8988T (cell line): ENCODE data around the gene NES.

Experiments used
- DNase-seq: peaks from one replicate; pipeline ENCODE4 v3.0.0; 2011

NES gene

GRCh38 chr1:156677616-156678596 is 699 bp upstream of the NES start:
- peak; percentile 89 for DNase-seq

- no peak for DNase-seq
These were observed 940 bp downstream of the NES start for GRCh38 chr1:156676114-156676819.

GRCh38 chr1:156675210-156676113 is 1.7 kb downstream of the NES start:
- DNase-seq, result no peak

- no peak for DNase-seq
These were observed 3.7 kb downstream of the NES start for GRCh38 chr1:156673387-156674121.

- no peak for DNase-seq
These were observed 5.4 kb downstream of the NES start for GRCh38 chr1:156671804-156672203.

- DNase-seq, result no peak
These were observed 6.4 kb downstream of the NES start for GRCh38 chr1:156670791-156671190.

- DNase-seq, result no peak
These were observed 6.8 kb downstream of the NES start for GRCh38 chr1:156670359-156670758.

- DNase-seq, result no peak
These were observed 7.4 kb downstream of the NES start for GRCh38 chr1:156669794-156670193.

GRCh38 chr1:156668801-156669637 is 8.2 kb downstream of the NES start:
- DNase-seq, result no peak

GRCh38 chr1:156667968-156668709 is 9.1 kb downstream of the NES start:
- no peak for DNase-seq

- no peak for DNase-seq
These were observed 9.6 kb downstream of the NES start for GRCh38 chr1:156667610-156667967.

- DNase-seq, result no peak
These were observed 10.2 kb downstream of the NES start for GRCh38 chr1:156666862-156667609.

- no peak for DNase-seq
These were observed 11.7 kb downstream of the NES start for GRCh38 chr1:156665539-156665938.

GRCh38 chr1:156664767-156665411 is 12.3 kb downstream of the NES start:
- no peak for DNase-seq

GRCh38 chr1:156664046-156664766 is 13.0 kb downstream of the NES start:
- no peak for DNase-seq

- DNase-seq, result no peak
These were observed 14.0 kb downstream of the NES start for GRCh38 chr1:156663178-156663577.

GRCh38 chr1:156662800-156663055 is 14.5 kb downstream of the NES start:
- DNase-seq, result no peak

GRCh38 chr1:156662005-156662799 is 15.0 kb downstream of the NES start:
- no peak for DNase-seq
